ENCODE measurements around the gene ADARB1. TPM values are rescaled to one million over a fixed set of nuclear protein-coding genes. Genes with fewer than 3 reads are reported as not detected.

ADARB1 gene
- total RNA-seq, 4 donors from 2014 or later: 18.2 to 57.6 (median 32.0) TPM

- DNase-seq (ENCODE audit: low spot score in 2 of 2): no peak
- TF ChIP-seq CTCF (IDR thresholded peaks at IDR 0.05) (no peak), POLR2A (IDR thresholded peaks at IDR 0.05) (no peak), EP300 (IDR thresholded peaks at IDR 0.05) (no peak)
- 1 to 2% methylated on average over 40 to 44 of the region's 98 CpGs for WGBS, 2 donors
- Histone ChIP-seq H3K4me3 (peak overlapping the region; percentile 75 to 85 (median 79)), H3K9me3 (no peaks in the 10 kb centered on the region), H3K27ac (peak overlapping the region; percentile 8 to 81 (median 49)), H3K27me3 (no peaks in the 10 kb centered on the region), H3K36me3 (peaks cover 0 to 9% (median 0%) of the 10 kb centered on the region in 3 donors), H3K4me1 (peaks cover 0 to 37% (median 14%) of the 10 kb centered on the region in 4 donors)
These were observed 627 bp downstream of the ADARB1 start for GRCh38 chr21:45074818-45075595.

GRCh38 chr21:45075596-45076244 lies 1.3 kb downstream of the ADARB1 start:
- H3K4me1 ChIP-seq: peaks cover 0 to 41% (median 17%) of the 10 kb centered on the region in 4 donors
- peak overlapping the region; percentile 8 to 81 (median 49) for H3K27ac ChIP-seq
- no peak for TF ChIP-seq EP300 (IDR thresholded peaks at IDR 0.05)
- TF ChIP-seq POLR2A (IDR thresholded peaks at IDR 0.05): no peak
- no peak for TF ChIP-seq CTCF (IDR thresholded peaks at IDR 0.05)
- no peaks in the 10 kb centered on the region for H3K9me3 ChIP-seq
- peaks cover 0 to 9% (median 0%) of the 10 kb centered on the region in 3 donors for H3K36me3 ChIP-seq
- 21 to 22% methylated on average over 18 of the region's 18 CpGs for WGBS, 2 donors
- H3K27me3 ChIP-seq: no peaks in the 10 kb centered on the region
- peak overlapping the region; percentile 75 to 85 (median 79) for H3K4me3 ChIP-seq
- DNase-seq (ENCODE audit: low spot score in 2 of 2): no peak

DNA sequence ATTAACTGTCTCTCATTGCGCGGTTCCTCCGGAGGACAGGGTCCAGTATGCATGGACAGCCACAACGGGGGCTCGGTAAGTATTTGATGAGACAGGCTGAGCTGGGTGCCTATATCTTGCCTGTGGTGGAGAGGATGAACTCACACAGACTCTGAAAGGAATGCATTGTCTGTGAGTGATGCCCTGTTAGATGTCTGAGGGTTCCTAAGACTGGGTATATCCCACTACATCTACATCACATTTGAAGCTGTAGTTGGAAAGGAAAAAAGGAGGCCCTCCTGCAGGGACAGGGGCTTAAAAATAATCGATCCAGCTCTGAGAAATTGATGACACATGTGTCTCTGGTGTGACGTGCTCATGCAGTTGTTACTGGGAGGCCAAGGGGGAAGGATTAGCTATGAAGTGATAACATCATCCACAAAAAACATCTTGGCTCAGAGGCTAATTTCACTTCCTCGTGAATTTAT lies 1.9 kb downstream of the ADARB1 start:
- DNase-seq (ENCODE audit: low spot score in 2 of 2): no peak
- Histone ChIP-seq H3K36me3 (peaks cover 0 to 10% (median 0%) of the 10 kb centered on the region in 3 donors), H3K27ac (no peak overlapping the region), H3K27me3 (no peaks in the 10 kb centered on the region), H3K9me3 (no peaks in the 10 kb centered on the region), H3K4me1 (peaks cover 0 to 44% (median 19%) of the 10 kb centered on the region in 4 donors), H3K4me3 (peak overlapping the region in 1 of 4 donors; percentile 1)
- 43 to 48% methylated on average over 8 of the region's 8 CpGs for WGBS, 2 donors
- no peak for TF ChIP-seq POLR2A (IDR thresholded peaks at IDR 0.05)
- TF ChIP-seq CTCF (IDR thresholded peaks at IDR 0.05): no peak
- no peak for TF ChIP-seq EP300 (IDR thresholded peaks at IDR 0.05)

DNA sequence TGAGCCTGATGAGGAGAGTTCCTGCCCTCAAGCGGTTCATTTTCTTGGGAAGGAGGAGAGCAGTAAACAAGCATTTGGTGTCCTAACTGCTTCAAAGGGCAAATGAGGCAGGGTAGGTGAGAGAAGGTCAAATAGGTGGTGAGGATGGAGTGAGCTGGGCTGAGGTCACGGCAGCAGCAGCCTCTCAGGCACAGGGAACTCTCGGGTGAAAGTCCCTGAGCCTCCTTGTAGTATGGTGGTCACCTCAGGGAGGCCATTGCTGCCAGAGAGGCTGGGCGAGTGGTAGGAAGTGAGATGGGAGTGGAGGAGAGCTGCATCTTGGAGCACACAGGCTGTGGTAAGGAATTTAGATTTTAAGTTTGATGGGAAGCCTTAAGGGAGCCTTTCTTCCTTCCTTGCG lies 4.0 kb downstream of the ADARB1 start:
- TF ChIP-seq EP300 (IDR thresholded peaks at IDR 0.05): no peak
- TF ChIP-seq CTCF (IDR thresholded peaks at IDR 0.05): no peak
- no peak for TF ChIP-seq POLR2A (IDR thresholded peaks at IDR 0.05)
- WGBS, 2 donors: 71 to 83% methylated on average over 5 of the region's 5 CpGs
- H3K36me3 ChIP-seq: peaks cover 0 to 8% (median 0%) of the 10 kb centered on the region in 3 donors
- DNase-seq (ENCODE audit: low spot score in 2 of 2): no peak
- H3K4me1 ChIP-seq: peaks cover 0 to 37% (median 17%) of the 10 kb centered on the region in 4 donors
- no peak overlapping the region for H3K4me3 ChIP-seq
- H3K27me3 ChIP-seq: no peaks in the 10 kb centered on the region
- peak overlapping the region in 2 of 4 donors; percentile 26 to 76 for H3K27ac ChIP-seq
- no peaks in the 10 kb centered on the region for H3K9me3 ChIP-seq

- Histone ChIP-seq H3K4me1 (peaks cover 0 to 34% (median 16%) of the 10 kb centered on the region in 4 donors), H3K27me3 (no peaks in the 10 kb centered on the region), H3K36me3 (peaks cover 0 to 8% (median 0%) of the 10 kb centered on the region in 3 donors), H3K9me3 (no peaks in the 10 kb centered on the region), H3K27ac (peak overlapping the region in 2 of 4 donors; percentile 26 to 76), H3K4me3 (no peak overlapping the region)
- DNase-seq (ENCODE audit: low spot score in 2 of 2): no peak
- TF ChIP-seq EP300 (IDR thresholded peaks at IDR 0.05): no peak
- no peak for TF ChIP-seq POLR2A (IDR thresholded peaks at IDR 0.05)
- no peak for TF ChIP-seq CTCF (IDR thresholded peaks at IDR 0.05)
- WGBS, 2 donors: 38 to 52% methylated on average over 2 of the region's 2 CpGs
These were observed 4.5 kb downstream of the ADARB1 start for GRCh38 chr21:45078877-45079281.

Measured in tibial nerve (tissue), 4 donors.